Lower lobe of right lung (tissue), 2 donors: ENCODE measurements around the gene USPL1. TPM values are rescaled to one million over a fixed set of nuclear protein-coding genes. Genes with fewer than 3 reads are reported as not detected.

Source experiments
- ATAC-seq, 2 donors: fragments of 200-7000 bp; cut with Tn5 transposase; one replicate each; pipeline ENCODE4 v1.9.1; 2020 to 2022; ENCODE audit warnings: mild to moderate bottlenecking in 2 of 2, moderate library complexity in 2 of 2
- DNase-seq: peaks from one replicate; pipeline ENCODE4 v3.0.0-alpha.2; 2020
- H3K27ac ChIP-seq: fragments of 200-600 bp; one replicate; pipeline ENCODE4 v1.8.0; 2022
- H3K27me3 ChIP-seq: fragments of 200-600 bp; one replicate; pipeline ENCODE4 v1.8.0; 2022; ENCODE audit warnings: low read depth
- H3K36me3 ChIP-seq: fragments of 200-600 bp; one replicate; pipeline ENCODE4 v1.8.0; 2022; ENCODE audit warnings: mild to moderate bottlenecking
- H3K4me1 ChIP-seq: fragments of 200-600 bp; one replicate; pipeline ENCODE4 v1.8.0; 2022
- H3K4me3 ChIP-seq: fragments of 200-600 bp; one replicate; pipeline ENCODE4 v1.8.0; 2022; ENCODE audit warnings: mild to moderate bottlenecking
- H3K9me3 ChIP-seq: fragments of 200-600 bp; one replicate; pipeline ENCODE4 v1.8.0; 2022
- CTCF ChIP-seq: fragments of 200-600 bp; IDR thresholded peaks from one replicate; pipeline ENCODE4 v1.8.0; 2022; ENCODE audit warnings: antibody characterized with exemption, mild to moderate bottlenecking
- intact Hi-C: fragments of 100-400 bp; cut with DNase I; formaldehyde crosslinking; loops from one replicate; pipeline ENCODE4 v1.11.0; 2022
- total RNA-seq: library from RNA; stranded (reverse); fragmentation: NEBNext Ultra II Directional; extraction: Animal tissue kit (Norgen Biotek cat#: 25700); gene quantifications from one replicate; pipeline ENCODE4 v1.2.1, GENCODE V29; 2021
- donor health status: DM: no; HTN: yes; CAD: no; lungs with severe emphysema.

The USPL1 gene
- total RNA-seq, 1 donor from 2014 or later, result 14.9 TPM

- TF ChIP-seq CTCF, result peak; percentile 59
- DNase-seq (no peak), ATAC-seq (peak; percentile 49 to 70)
- intact Hi-C loops, result no loop called here
- Histone ChIP-seq H3K36me3 (no peaks in the 10 kb centered on the region), H3K4me3 (no peak overlapping the region), H3K27me3 (no peaks in the 10 kb centered on the region), H3K4me1 (peaks cover 11% of the 10 kb centered on the region), H3K27ac (no peak overlapping the region), H3K9me3 (no peaks in the 10 kb centered on the region)
Observed at GRCh38 chr13:30679483-30680330, 62.0 kb downstream of the USPL1 start.

GRCh38 chr13:30681843-30682242 is 64.1 kb downstream of the USPL1 start:
- Histone ChIP-seq H3K36me3 (no peaks in the 10 kb centered on the region), H3K27ac (peak overlapping the region; percentile 43), H3K4me3 (no peak overlapping the region), H3K4me1 (peaks cover 11% of the 10 kb centered on the region), H3K27me3 (no peaks in the 10 kb centered on the region), H3K9me3 (no peaks in the 10 kb centered on the region)
- TF ChIP-seq CTCF, result no peak
- intact Hi-C loops, result no loop called here
- peak; percentile 45 to 63 for ATAC-seq
- no peak for DNase-seq

GRCh38 chr13:30685320-30685859 is 67.7 kb downstream of the USPL1 start:
- intact Hi-C loops, result no loop called here
- DNase-seq (no peak), ATAC-seq (peak; percentile 78 to 90)
- no peak for TF ChIP-seq CTCF
- Histone ChIP-seq H3K27me3 (no peaks in the 10 kb centered on the region), H3K9me3 (no peaks in the 10 kb centered on the region), H3K4me3 (no peak overlapping the region), H3K4me1 (peaks cover 20% of the 10 kb centered on the region), H3K36me3 (no peaks in the 10 kb centered on the region), H3K27ac (no peak overlapping the region)

- TF ChIP-seq CTCF, result no peak
- Histone ChIP-seq H3K4me1 (peaks cover 26% of the 10 kb centered on the region), H3K27me3 (no peaks in the 10 kb centered on the region), H3K4me3 (no peak overlapping the region), H3K36me3 (no peaks in the 10 kb centered on the region), H3K9me3 (no peaks in the 10 kb centered on the region), H3K27ac (no peak overlapping the region)
- intact Hi-C loops, result no loop called here
- ATAC-seq (no peak), DNase-seq (no peak)
Observed at GRCh38 chr13:30685987-30686386, 68.3 kb downstream of the USPL1 start.

- no peak for TF ChIP-seq CTCF
- intact Hi-C loops, result no loop called here
Observed at GRCh38 chr13:30687601-30688000, 69.9 kb downstream of the USPL1 start.

More at GRCh38 chr13:30687601-30688000, 69.9 kb downstream of the USPL1 start:
- Histone ChIP-seq H3K27ac (no peak overlapping the region), H3K9me3 (no peaks in the 10 kb centered on the region), H3K4me3 (no peak overlapping the region), H3K27me3 (no peaks in the 10 kb centered on the region), H3K4me1 (peaks cover 14% of the 10 kb centered on the region), H3K36me3 (no peaks in the 10 kb centered on the region)
- DNase-seq (no peak), ATAC-seq (no peak)
